Peyer's patch (tissue), 4 donors: ENCODE measurements around the gene RHD.
"Not testable (repeated sequence)": the region's sequence is repeated elsewhere in the genome, so short reads cannot be mapped to it uniquely, and the experiment has no call there.

Experiments used
- CTCF ChIP-seq, 6 experiments: fragments of 450-650 bp in 4 of 6; fragments of 200-600 bp in 2 of 6; sonication (generic) in 1 of 6; IDR thresholded peaks; one replicate each; pipeline ENCODE4 v1.5.1; 2017 to 2019; ENCODE audit warnings: antibody characterized with exemption in 6 of 6, mild to moderate bottlenecking in 3 of 6, moderate library complexity in 1 of 6
- POLR2A ChIP-seq, 2 donors: fragments of 450-650 bp; IDR thresholded peaks; one replicate each; pipeline ENCODE4 v1.5.1; 2017; ENCODE audit warnings: antibody characterized with exemption in 2 of 2, mild to moderate bottlenecking in 2 of 2, moderate library complexity in 2 of 2

- TF ChIP-seq CTCF, POLR2A (IDR thresholded peaks at IDR 0.05): not testable (repeated sequence)
These were observed 49.8 kb downstream of the RHD start for GRCh38 chr1:25322127-25322526.
